ENCODE data around the gene ZNF274.
"Not testable (repeated sequence)": the region's sequence is repeated elsewhere in the genome, so short reads cannot be mapped to it uniquely, and the experiment has no call there.

Gene ZNF274

GRCh38 chr19:58213075-58213369 is 30.2 kb downstream of the ZNF274 start:
- FAIRE-seq = no peak

GRCh38 chr19:58217069-58217481 is 34.2 kb downstream of the ZNF274 start:
- FAIRE-seq = no peak

GRCh38 chr19:58217607-58218391 is 34.9 kb downstream of the ZNF274 start:
- FAIRE-seq = no peak

GRCh38 chr19:58218899-58219298 is 36.0 kb downstream of the ZNF274 start:
- no peak for FAIRE-seq

GRCh38 chr19:58227964-58228584 is 45.2 kb downstream of the ZNF274 start:
- no peak for FAIRE-seq

GRCh38 chr19:58228585-58229254 is 45.9 kb downstream of the ZNF274 start, which contains the start of gene ZNF544:
Gene ZNF544 (plus strand): TSS chr19:58228914. CDS start chr19:58244024, 15,110 bp downstream.
- no peak for FAIRE-seq

GRCh38 chr19:58229255-58229639 is 46.4 kb downstream of the ZNF274 start:
- FAIRE-seq = no peak

GRCh38 chr19:58237324-58237723 is 54.5 kb downstream of the ZNF274 start:
- no peak for FAIRE-seq

GRCh38 chr19:58243351-58243750 is 60.5 kb downstream of the ZNF274 start:
- FAIRE-seq = no peak

GRCh38 chr19:58248886-58249285 is 66.0 kb downstream of the ZNF274 start:
- no peak for FAIRE-seq

- FAIRE-seq = no peak
Measured at GRCh38 chr19:58252102-58252685, 69.3 kb downstream of the ZNF274 start.

- not testable (repeated sequence) for FAIRE-seq
Measured at GRCh38 chr19:58258259-58258658, 75.4 kb downstream of the ZNF274 start.

GRCh38 chr19:58261600-58261967 is 78.7 kb downstream of the ZNF274 start:
- no peak for FAIRE-seq

GRCh38 chr19:58261968-58262921 is 79.4 kb downstream of the ZNF274 start:
- FAIRE-seq = no peak

GRCh38 chr19:58262922-58263296 is 80.0 kb downstream of the ZNF274 start:
- FAIRE-seq = no peak

Measured in TTC549 (cell line).